Peyer's patch (tissue), 4 donors: ENCODE data around the gene JPH4.

Experiments used
- POLR2A ChIP-seq, 2 donors: fragments of 450-650 bp; IDR thresholded peaks; one replicate each; pipeline ENCODE4 v1.5.1; 2017; ENCODE audit warnings: antibody characterized with exemption in 2 of 2, mild to moderate bottlenecking in 2 of 2, moderate library complexity in 2 of 2
- TF ChIP-seq, protein P1 (sequence below), 6 experiments: fragments of 450-650 bp in 4 of 6; fragments of 200-600 bp in 2 of 6; sonication (generic) in 1 of 6; IDR thresholded peaks; one replicate each; pipeline ENCODE4 v1.5.1; 2017 to 2019; ENCODE audit warnings: antibody characterized with exemption in 6 of 6, mild to moderate bottlenecking in 3 of 6, moderate library complexity in 1 of 6

DNA sequence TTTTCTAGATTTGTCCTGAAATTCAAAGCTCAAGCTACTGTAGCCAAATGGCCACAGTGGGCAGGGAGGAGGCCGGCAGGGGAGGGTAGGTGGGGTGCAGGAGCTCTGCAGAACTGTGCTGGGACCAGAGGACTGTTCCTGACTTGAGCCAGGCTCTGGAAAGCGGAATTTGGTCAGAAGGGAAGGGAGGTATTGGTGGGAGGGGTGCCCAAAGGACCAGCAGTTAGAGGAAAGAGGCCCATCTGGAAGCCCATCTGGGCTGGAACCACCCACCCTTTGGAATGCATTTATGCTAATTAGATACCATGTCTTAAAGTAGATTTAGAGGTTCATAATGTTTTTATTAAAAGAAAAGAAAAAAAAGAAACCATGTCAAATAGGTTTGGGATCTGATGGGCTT lies 24.5 kb upstream of the JPH4 start:
- TF ChIP-seq, protein P1, sequence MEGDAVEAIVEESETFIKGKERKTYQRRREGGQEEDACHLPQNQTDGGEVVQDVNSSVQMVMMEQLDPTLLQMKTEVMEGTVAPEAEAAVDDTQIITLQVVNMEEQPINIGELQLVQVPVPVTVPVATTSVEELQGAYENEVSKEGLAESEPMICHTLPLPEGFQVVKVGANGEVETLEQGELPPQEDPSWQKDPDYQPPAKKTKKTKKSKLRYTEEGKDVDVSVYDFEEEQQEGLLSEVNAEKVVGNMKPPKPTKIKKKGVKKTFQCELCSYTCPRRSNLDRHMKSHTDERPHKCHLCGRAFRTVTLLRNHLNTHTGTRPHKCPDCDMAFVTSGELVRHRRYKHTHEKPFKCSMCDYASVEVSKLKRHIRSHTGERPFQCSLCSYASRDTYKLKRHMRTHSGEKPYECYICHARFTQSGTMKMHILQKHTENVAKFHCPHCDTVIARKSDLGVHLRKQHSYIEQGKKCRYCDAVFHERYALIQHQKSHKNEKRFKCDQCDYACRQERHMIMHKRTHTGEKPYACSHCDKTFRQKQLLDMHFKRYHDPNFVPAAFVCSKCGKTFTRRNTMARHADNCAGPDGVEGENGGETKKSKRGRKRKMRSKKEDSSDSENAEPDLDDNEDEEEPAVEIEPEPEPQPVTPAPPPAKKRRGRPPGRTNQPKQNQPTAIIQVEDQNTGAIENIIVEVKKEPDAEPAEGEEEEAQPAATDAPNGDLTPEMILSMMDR (IDR thresholded peaks at IDR 0.05), result no peak
- no peak for TF ChIP-seq POLR2A (IDR thresholded peaks at IDR 0.05)
